GM13976 (cell line): ENCODE results near the gene NUDT4.
"Not testable (repeated sequence)": the region's sequence is repeated elsewhere in the genome, so short reads cannot be mapped to it uniquely, and the experiment has no call there.

Experiments
- DNase-seq: peaks from one replicate; pipeline ENCODE4 v3.0.0; 2012; ENCODE audit warnings: low spot score
- in situ Hi-C: fragments of 300-500 bp; cut with MboI; formaldehyde crosslinking; loops from one replicate; pipeline ENCODE4 v1.12.0; 2022; ENCODE audit warnings: low sequenced_read_pairs, mixed read lengths, inconsistent platforms; ENCODE audit not compliant: unreplicated experiment
- TF ChIP-seq, protein P1 (sequence below): IDR thresholded peaks from 2 replicates; pipeline ENCODE4 v1.5.1; 2012; ENCODE audit warnings: borderline replicate concordance, mild to moderate bottlenecking; ENCODE audit not compliant: insufficient read depth; ENCODE audit errors: extremely low read depth, missing control alignments, control extremely low read depth

The NUDT4 gene

DNA sequence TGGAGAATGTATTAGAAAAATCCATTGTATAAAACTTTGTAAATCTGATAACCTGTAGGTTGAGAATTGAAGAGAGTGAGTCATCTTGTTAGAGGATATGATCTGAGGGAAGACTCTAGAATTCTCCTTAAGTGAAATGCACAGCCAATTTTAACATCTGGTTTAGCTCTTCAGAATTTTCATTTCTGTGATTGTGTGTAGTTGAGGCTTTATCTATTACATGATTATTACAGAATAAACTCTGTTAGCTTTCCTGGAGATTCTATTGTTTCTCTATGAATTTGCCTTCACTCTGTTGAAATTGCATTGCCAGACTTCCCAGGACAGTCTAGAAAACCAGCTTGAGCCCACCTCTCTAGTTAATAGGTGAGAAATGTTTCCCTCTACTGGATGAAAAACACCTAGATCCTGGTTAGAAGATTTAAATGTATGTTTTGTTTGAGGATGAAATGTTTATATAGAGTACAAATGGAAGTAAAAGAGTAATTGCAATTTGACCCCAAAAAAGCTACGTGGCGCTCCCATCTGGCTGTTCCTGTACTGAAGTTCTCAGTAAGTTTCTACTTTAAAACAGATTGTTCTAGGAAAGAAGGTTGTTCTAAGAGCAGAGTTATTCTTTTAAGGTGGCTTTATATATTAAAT lies 2.9 kb downstream of the NUDT4 start:
- no peak for DNase-seq
- in situ Hi-C loops, result loop anchor here (25.0 kb wide), 1 partner anchor 243 kb away; no protein-coding TSS in a partner anchor
- TF ChIP-seq, protein P1, sequence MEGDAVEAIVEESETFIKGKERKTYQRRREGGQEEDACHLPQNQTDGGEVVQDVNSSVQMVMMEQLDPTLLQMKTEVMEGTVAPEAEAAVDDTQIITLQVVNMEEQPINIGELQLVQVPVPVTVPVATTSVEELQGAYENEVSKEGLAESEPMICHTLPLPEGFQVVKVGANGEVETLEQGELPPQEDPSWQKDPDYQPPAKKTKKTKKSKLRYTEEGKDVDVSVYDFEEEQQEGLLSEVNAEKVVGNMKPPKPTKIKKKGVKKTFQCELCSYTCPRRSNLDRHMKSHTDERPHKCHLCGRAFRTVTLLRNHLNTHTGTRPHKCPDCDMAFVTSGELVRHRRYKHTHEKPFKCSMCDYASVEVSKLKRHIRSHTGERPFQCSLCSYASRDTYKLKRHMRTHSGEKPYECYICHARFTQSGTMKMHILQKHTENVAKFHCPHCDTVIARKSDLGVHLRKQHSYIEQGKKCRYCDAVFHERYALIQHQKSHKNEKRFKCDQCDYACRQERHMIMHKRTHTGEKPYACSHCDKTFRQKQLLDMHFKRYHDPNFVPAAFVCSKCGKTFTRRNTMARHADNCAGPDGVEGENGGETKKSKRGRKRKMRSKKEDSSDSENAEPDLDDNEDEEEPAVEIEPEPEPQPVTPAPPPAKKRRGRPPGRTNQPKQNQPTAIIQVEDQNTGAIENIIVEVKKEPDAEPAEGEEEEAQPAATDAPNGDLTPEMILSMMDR, result no peak

DNA sequence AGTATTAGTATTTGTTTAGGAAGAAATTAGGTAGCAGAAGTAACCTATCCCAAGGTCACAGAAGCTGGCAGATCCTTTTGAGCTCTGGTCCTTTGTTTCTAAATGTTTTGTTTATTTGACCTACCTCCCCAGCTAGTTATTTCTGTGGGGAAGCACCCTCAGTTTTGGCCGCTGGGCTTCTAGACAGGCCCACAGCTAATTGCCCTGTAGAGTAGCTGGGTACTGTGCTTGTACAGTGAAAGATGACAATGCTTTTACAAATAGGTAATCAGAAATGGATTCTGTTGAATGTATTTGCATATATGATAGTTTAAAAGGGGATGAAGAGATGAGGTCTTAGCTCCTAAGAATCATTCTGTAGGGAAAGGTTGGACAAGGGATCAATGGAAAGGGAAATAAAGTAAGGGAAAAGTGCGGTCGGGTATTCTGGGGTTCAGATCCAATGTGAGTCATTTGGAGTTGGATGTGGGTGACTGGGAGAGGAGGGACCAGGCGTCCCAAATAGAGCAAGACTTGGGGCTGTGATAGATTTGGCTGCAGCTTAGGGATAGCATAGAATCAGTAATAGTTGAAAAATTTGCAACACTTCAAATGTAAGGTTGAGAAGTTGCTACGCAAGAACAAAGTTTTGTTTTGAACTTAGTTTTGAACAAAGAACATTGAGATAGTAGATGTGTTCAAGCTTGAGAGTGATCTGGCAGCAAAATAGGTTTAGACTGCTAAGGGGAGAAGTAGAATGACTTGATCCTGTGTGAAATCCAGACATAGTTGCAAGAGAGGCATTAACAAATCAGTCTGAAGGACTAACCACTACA lies 3.6 kb downstream of the NUDT4 start:
- in situ Hi-C loops, result loop anchor here (25.0 kb wide), 1 partner anchor 244 kb away; no protein-coding TSS in a partner anchor
- TF ChIP-seq, protein P1, result no peak
- no peak for DNase-seq

DNA sequence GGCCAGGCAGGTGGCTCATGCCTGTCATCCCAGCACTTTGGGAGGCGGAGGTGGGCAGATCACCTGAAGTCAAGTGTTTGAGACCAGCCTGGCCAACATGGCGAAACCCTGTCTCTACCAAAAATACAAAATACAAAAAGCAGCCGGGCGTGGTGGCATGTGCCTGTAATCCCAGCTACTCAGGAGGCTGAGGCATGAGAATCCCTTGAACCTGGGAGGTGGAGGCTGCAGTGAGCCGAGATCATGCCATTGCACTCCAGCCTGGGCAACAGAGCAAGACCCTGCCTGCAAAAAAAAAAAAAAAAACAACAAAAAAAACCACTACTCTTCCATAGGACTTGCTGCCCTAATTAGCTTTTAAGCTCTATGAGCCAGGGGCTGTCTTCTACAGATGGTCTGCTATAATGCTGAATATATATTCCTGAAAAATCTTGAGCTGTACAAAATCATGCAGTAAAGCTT lies 4.3 kb downstream of the NUDT4 start:
- in situ Hi-C loops, result loop anchor here (25.0 kb wide), 1 partner anchor 245 kb away; no protein-coding TSS in a partner anchor
- not testable (repeated sequence) for DNase-seq

DNA sequence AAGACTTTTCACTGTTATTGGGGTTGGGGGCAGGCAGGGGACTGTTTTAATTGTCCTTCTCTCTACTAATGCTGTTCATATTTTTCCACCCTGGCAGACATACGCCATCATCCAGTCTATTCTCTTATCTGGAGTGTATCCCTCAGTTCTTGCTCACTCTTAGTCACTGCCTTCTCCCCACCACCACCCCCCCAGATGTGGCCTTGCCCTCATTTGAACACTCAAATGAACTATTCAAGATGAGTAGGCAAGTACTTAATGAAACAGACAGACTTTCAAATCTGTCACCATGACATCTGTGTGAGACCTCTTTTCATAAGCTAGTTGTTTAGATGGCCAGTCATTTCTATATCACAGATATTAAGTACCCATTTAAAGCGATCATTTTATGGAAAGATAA lies 10.1 kb downstream of the NUDT4 start:
- DNase-seq, result peak; percentile 35
- TF ChIP-seq, protein P1, result no peak
- in situ Hi-C loops, result loop anchor here (25.0 kb wide), 1 partner anchor 250 kb away; no protein-coding TSS in a partner anchor

DNA sequence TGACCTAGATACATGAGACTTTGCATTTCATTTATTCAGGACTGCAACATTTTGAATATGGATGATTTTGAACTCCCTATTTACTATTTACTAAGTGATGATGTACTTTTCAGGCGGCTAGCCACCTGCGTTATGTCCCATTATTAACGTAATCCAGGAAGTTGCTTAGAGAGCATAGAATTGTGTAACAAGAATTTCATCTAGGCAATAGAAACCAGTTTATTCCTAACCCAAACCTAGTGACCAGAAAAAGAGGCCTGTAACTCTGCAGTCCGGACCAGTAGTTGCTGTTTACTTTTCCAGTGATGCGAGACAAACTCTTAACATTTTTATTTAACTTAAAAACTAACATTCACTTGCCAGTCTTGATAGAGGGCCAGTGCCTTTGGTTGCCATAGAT lies 12.3 kb downstream of the NUDT4 start:
- DNase-seq, result no peak
- in situ Hi-C loops, result loop anchor here (25.0 kb wide), 1 partner anchor 253 kb away; no protein-coding TSS in a partner anchor
- TF ChIP-seq, protein P1, result no peak

DNA sequence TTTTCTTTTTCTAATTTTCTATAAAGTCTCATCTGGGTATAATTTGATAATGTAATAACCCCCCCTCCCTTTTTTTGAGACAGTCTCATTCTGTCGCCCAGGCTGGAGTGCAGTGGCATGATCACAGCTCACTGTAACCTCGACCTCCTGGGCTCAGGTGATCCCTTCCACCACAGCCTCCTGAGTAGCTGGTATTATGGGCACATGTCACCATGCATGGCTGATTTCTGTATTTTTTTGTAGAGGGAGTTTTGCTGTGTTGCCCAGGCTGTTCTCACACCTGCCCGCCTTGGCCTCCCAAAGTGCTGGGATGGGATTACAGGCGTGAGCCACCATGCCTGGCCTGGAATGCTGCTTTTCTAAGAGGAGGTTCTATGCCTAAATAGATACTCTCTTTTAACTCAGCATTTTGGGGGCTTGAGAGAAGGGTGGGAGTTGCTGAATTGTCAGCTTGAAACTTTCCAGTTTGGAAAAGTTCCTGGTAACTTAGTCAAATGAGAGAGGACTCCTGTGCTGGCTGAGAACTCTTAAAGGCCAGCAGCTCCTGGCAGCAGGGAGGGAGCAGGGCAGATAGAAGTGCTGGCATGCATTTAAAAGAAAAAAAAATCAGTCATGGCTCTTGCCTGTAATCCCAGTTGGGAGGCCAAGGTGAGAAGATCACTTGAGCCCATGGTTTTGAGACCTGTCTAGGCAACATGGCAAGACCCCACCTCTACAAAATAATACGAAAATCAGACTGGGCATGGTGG lies 13.0 kb downstream of the NUDT4 start:
- TF ChIP-seq, protein P1, result no peak
- no peak for DNase-seq
- in situ Hi-C loops, result loop anchor here (25.0 kb wide), 1 partner anchor 253 kb away; no protein-coding TSS in a partner anchor

DNA sequence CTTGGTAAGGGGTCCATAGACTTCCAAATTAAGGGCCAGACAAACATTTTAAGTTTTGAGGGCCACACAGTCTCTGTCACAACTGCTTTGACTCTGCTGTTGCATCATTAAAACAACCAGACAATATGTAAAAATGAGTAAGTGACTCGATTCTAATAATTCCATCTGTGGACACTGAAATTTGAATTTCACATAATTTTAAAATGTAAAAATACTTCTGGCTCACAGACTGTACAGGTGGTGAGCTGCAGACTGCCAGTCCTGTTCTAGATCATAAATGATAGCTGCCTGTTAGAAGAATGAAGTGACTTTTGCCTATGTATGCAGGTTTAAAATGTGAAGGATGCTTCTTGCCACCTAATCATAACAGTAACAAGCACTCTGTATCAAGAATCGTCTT lies 15.7 kb downstream of the NUDT4 start:
- TF ChIP-seq, protein P1, result no peak
- DNase-seq, result no peak
- in situ Hi-C loops, result loop anchor here (25.0 kb wide), 1 partner anchor 256 kb away; no protein-coding TSS in a partner anchor
